ENCODE measurements around the gene SRCAP.

DNA sequence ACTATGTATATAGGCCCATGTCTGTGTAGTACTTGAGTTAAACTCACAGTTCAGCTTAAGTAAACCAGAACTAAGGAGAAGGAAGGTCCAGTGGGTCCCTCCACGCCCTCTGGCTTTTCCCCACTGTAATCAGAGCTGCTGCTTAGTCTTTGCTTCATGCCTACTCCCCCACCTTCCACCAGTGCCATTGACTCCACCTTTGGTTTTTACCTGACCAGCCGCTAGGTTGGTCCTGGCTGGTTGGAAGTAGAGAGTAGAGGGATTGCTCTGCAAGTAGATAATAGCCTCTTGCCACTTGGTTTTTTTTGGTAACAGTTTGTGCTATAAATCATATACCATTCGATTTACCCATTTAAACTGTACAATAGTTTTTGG lies 26.4 kb downstream of the SRCAP start:
- TF ChIP-seq, protein P1, sequence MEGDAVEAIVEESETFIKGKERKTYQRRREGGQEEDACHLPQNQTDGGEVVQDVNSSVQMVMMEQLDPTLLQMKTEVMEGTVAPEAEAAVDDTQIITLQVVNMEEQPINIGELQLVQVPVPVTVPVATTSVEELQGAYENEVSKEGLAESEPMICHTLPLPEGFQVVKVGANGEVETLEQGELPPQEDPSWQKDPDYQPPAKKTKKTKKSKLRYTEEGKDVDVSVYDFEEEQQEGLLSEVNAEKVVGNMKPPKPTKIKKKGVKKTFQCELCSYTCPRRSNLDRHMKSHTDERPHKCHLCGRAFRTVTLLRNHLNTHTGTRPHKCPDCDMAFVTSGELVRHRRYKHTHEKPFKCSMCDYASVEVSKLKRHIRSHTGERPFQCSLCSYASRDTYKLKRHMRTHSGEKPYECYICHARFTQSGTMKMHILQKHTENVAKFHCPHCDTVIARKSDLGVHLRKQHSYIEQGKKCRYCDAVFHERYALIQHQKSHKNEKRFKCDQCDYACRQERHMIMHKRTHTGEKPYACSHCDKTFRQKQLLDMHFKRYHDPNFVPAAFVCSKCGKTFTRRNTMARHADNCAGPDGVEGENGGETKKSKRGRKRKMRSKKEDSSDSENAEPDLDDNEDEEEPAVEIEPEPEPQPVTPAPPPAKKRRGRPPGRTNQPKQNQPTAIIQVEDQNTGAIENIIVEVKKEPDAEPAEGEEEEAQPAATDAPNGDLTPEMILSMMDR (IDR thresholded peaks at IDR 0.05) = no peak
- TF ChIP-seq EZH2 (IDR thresholded peaks at IDR 0.05) = no peak
- TF ChIP-seq EZH2phosphoT487 (IDR thresholded peaks at IDR 0.05) = no peak

Data from neural progenitor cell (in vitro differentiated cells).